ENCODE data around the gene FAM186B.

FAM186B gene

GRCh38 chr12:49609059-49609874, 3.8 kb upstream of the FAM186B start:
- Histone ChIP-seq H3K9ac (ENCODE audit: low read length) (no peak overlapping the region), H4K20me1 (ENCODE audit: insufficient read depth, low read length) (no peaks in the 10 kb centered on the region), H3K36me3 (ENCODE audit: insufficient read depth, low read length) (no peaks in the 10 kb centered on the region), H3K27ac (ENCODE audit: low read depth, low read length, poor library complexity, severe bottlenecking) (no peak overlapping the region), H3K9me2 (ENCODE audit: low read depth, low read length) (no peaks in the 10 kb centered on the region), H3K27me3 (ENCODE audit: insufficient read depth, low read length) (no peaks in the 10 kb centered on the region), H3K4me1 (ENCODE audit: insufficient read depth, low read length, severe bottlenecking) (no peaks in the 10 kb centered on the region), H3K4me2 (ENCODE audit: low read length) (no peak overlapping the region), H2AFZ (ENCODE audit: low read length) (no peak overlapping the region), H3F3A (ENCODE audit: insufficient read depth, low read length) (no peaks in the 10 kb centered on the region), H3K9me3 (ENCODE audit: low read length) (no peaks in the 10 kb centered on the region), H3K79me2 (ENCODE audit: insufficient read depth, low read length) (no peaks in the 10 kb centered on the region), H3K4me3 (ENCODE audit: low read depth, low read length, poor library complexity, severe bottlenecking) (no peak overlapping the region)
- TF ChIP-seq CTCF (IDR thresholded peaks at IDR 0.05; ENCODE audit: low read length): no peak
- TF ChIP-seq EZH2 (IDR thresholded peaks at IDR 0.05; ENCODE audit: borderline replicate concordance, low read length): no peak

- TF ChIP-seq EZH2 (IDR thresholded peaks at IDR 0.05; ENCODE audit: borderline replicate concordance, low read length) (no peak), CTCF (IDR thresholded peaks at IDR 0.05; ENCODE audit: low read length) (no peak)
- no peak overlapping the region for H3K27ac ChIP-seq (ENCODE audit: low read depth, low read length, poor library complexity, severe bottlenecking)
- no peak overlapping the region for H3K4me3 ChIP-seq (ENCODE audit: low read depth, low read length, poor library complexity, severe bottlenecking)
- H3F3A ChIP-seq (ENCODE audit: insufficient read depth, low read length): no peaks in the 10 kb centered on the region
- H3K9me2 ChIP-seq (ENCODE audit: low read depth, low read length): no peaks in the 10 kb centered on the region
- H3K9me3 ChIP-seq (ENCODE audit: low read length): no peaks in the 10 kb centered on the region
- no peak overlapping the region for H3K4me2 ChIP-seq (ENCODE audit: low read length)
- H2AFZ ChIP-seq (ENCODE audit: low read length): no peak overlapping the region
- H3K36me3 ChIP-seq (ENCODE audit: insufficient read depth, low read length): no peaks in the 10 kb centered on the region
- H3K4me1 ChIP-seq (ENCODE audit: insufficient read depth, low read length, severe bottlenecking): no peaks in the 10 kb centered on the region
- H3K9ac ChIP-seq (ENCODE audit: low read length): no peak overlapping the region
- no peaks in the 10 kb centered on the region for H3K79me2 ChIP-seq (ENCODE audit: insufficient read depth, low read length)
- no peaks in the 10 kb centered on the region for H3K27me3 ChIP-seq (ENCODE audit: insufficient read depth, low read length)
- H4K20me1 ChIP-seq (ENCODE audit: insufficient read depth, low read length): no peaks in the 10 kb centered on the region
Measured at GRCh38 chr12:49604856-49605255, 583 bp downstream of the FAM186B start.

GRCh38 chr12:49603721-49604120, 1.7 kb downstream of the FAM186B start:
- Histone ChIP-seq H3K4me3 (ENCODE audit: low read depth, low read length, poor library complexity, severe bottlenecking) (no peak overlapping the region), H3K4me2 (ENCODE audit: low read length) (no peak overlapping the region), H3K27ac (ENCODE audit: low read depth, low read length, poor library complexity, severe bottlenecking) (no peak overlapping the region), H3F3A (ENCODE audit: insufficient read depth, low read length) (no peaks in the 10 kb centered on the region), H2AFZ (ENCODE audit: low read length) (no peak overlapping the region), H3K36me3 (ENCODE audit: insufficient read depth, low read length) (no peaks in the 10 kb centered on the region), H3K27me3 (ENCODE audit: insufficient read depth, low read length) (no peaks in the 10 kb centered on the region), H3K9me2 (ENCODE audit: low read depth, low read length) (no peaks in the 10 kb centered on the region), H4K20me1 (ENCODE audit: insufficient read depth, low read length) (no peaks in the 10 kb centered on the region), H3K4me1 (ENCODE audit: insufficient read depth, low read length, severe bottlenecking) (no peaks in the 10 kb centered on the region), H3K9ac (ENCODE audit: low read length) (no peak overlapping the region), H3K9me3 (ENCODE audit: low read length) (no peaks in the 10 kb centered on the region), H3K79me2 (ENCODE audit: insufficient read depth, low read length) (no peaks in the 10 kb centered on the region)
- TF ChIP-seq CTCF (IDR thresholded peaks at IDR 0.05; ENCODE audit: low read length) (no peak), EZH2 (IDR thresholded peaks at IDR 0.05; ENCODE audit: borderline replicate concordance, low read length) (no peak)
